Mammary epithelial cell (primary cell): ENCODE data around the gene GTF2A2.
A peak's percentile ranks its signal among the peaks of the same experiment; 100 is the strongest.

Experiments used
- EZH2 ChIP-seq: IDR thresholded peaks from 2 replicates; pipeline ENCODE4 v1.6.1; 2012; ENCODE audit warnings: low read length, inconsistent platforms, borderline replicate concordance
- TF ChIP-seq, protein P1 (sequence below), 2 donors: IDR thresholded peaks in 1 of 2; conservative IDR thresholded peaks in 1 of 2; 2 replicates each; pipeline ENCODE4 v1.5.1; 2011 to 2012; ENCODE audit warnings: inconsistent platforms in 2 of 2, low read length in 2 of 2, mild to moderate bottlenecking in 2 of 2, control low read depth in 1 of 2, low read depth in 1 of 2; ENCODE audit not compliant: insufficient read depth in 1 of 2; ENCODE audit errors: extremely low read depth in 1 of 2

- TF ChIP-seq, protein P1, sequence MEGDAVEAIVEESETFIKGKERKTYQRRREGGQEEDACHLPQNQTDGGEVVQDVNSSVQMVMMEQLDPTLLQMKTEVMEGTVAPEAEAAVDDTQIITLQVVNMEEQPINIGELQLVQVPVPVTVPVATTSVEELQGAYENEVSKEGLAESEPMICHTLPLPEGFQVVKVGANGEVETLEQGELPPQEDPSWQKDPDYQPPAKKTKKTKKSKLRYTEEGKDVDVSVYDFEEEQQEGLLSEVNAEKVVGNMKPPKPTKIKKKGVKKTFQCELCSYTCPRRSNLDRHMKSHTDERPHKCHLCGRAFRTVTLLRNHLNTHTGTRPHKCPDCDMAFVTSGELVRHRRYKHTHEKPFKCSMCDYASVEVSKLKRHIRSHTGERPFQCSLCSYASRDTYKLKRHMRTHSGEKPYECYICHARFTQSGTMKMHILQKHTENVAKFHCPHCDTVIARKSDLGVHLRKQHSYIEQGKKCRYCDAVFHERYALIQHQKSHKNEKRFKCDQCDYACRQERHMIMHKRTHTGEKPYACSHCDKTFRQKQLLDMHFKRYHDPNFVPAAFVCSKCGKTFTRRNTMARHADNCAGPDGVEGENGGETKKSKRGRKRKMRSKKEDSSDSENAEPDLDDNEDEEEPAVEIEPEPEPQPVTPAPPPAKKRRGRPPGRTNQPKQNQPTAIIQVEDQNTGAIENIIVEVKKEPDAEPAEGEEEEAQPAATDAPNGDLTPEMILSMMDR (conservative IDR thresholded peaks at IDR 0.05 in 1 of 2, IDR thresholded peaks at IDR 0.05 in 1 of 2; ENCODE audit: extremely low read depth in 1 of 2, insufficient read depth in 1 of 2, low read depth in 1 of 2, low read length in 2 of 2) = peak; percentile 29 to 56
- TF ChIP-seq EZH2 = no peak
Observed at GRCh38 chr15:59622289-59622688, 35.0 kb downstream of the GTF2A2 start.
